ACC112 (cell line): ENCODE measurements around the gene PRDX3.

Experiments used
- H2AFZ ChIP-seq: fragments of 200-600 bp; sonication (generic); one replicate; pipeline ENCODE4 v1.6.0; 2017; ENCODE audit warnings: antibody characterized with exemption, low read length; ENCODE audit not compliant: unreplicated experiment
- H3K27ac ChIP-seq: fragments of 200-600 bp; sonication (generic); 2 replicates; pipeline ENCODE4 v1.5.1; 2014; ENCODE audit warnings: low read depth, mild to moderate bottlenecking, antibody characterized with exemption, low read length, moderate library complexity
- H3K27me3 ChIP-seq: fragments of 200-600 bp; sonication (generic); 2 replicates; pipeline ENCODE4 v1.6.1; 2014; ENCODE audit warnings: mild to moderate bottlenecking, antibody characterized with exemption, low read length, moderate library complexity, mixed read lengths; ENCODE audit not compliant: insufficient read depth
- H3K36me3 ChIP-seq: fragments of 200-600 bp; sonication (generic); 2 replicates; pipeline ENCODE4 v1.6.1; 2016; ENCODE audit warnings: mild to moderate bottlenecking, antibody characterized with exemption, low read length, moderate library complexity, mixed read lengths; ENCODE audit not compliant: insufficient read depth
- H3K4me1 ChIP-seq: fragments of 200-600 bp; sonication (generic); one replicate; pipeline ENCODE4 v1.6.1; 2016; ENCODE audit warnings: low read length, mixed read lengths; ENCODE audit not compliant: insufficient read depth, unreplicated experiment, control insufficient read depth
- H3K4me3 ChIP-seq: fragments of 200-600 bp; sonication (generic); 2 replicates; pipeline ENCODE4 v1.5.1; 2014; ENCODE audit warnings: mild to moderate bottlenecking, low read depth, low read length
- H3K79me2 ChIP-seq: fragments of 200-600 bp; sonication (generic); one replicate; pipeline ENCODE4 v1.6.0; 2016; ENCODE audit warnings: low read length; ENCODE audit not compliant: control insufficient read depth, unreplicated experiment, insufficient read depth

PRDX3 gene

GRCh38 chr10:119206603-119207365 is 28.2 kb upstream of the PRDX3 start:
- Histone ChIP-seq H3K27ac (peak overlapping the region; percentile 81), H3K79me2 (peaks cover 32% of the 10 kb centered on the region), H3K4me1 (peaks cover 37% of the 10 kb centered on the region), H2AFZ (peak overlapping the region; percentile 88), H3K27me3 (no peaks in the 10 kb centered on the region), H3K36me3 (no peaks in the 10 kb centered on the region), H3K4me3 (peak overlapping the region; percentile 95)

- H3K4me3 ChIP-seq, result peak overlapping the region; percentile 95
- H3K27ac ChIP-seq, result peak overlapping the region; percentile 81; the same call in 1 of the 2 replicates
- H3K4me1 ChIP-seq, result peaks cover 29% of the 10 kb centered on the region
- H3K36me3 ChIP-seq, result no peaks in the 10 kb centered on the region
- peak overlapping the region; percentile 88 for H2AFZ ChIP-seq
- peaks cover 25% of the 10 kb centered on the region for H3K79me2 ChIP-seq
- H3K27me3 ChIP-seq, result no peaks in the 10 kb centered on the region
Measured at GRCh38 chr10:119205894-119206602, 27.4 kb upstream of the PRDX3 start.

- Histone ChIP-seq H2AFZ (no peak overlapping the region), H3K79me2 (no peaks in the 10 kb centered on the region), H3K27ac (no peak overlapping the region), H3K36me3 (no peaks in the 10 kb centered on the region), H3K4me3 (no peak overlapping the region), H3K4me1 (peaks cover 19% of the 10 kb centered on the region), H3K27me3 (no peaks in the 10 kb centered on the region)
Measured at GRCh38 chr10:119203006-119203405, 24.4 kb upstream of the PRDX3 start.

GRCh38 chr10:119201233-119201632 is 22.6 kb upstream of the PRDX3 start:
- Histone ChIP-seq H3K79me2 (no peaks in the 10 kb centered on the region), H3K27ac (no peak overlapping the region), H3K27me3 (no peaks in the 10 kb centered on the region), H3K4me3 (no peak overlapping the region), H2AFZ (no peak overlapping the region), H3K36me3 (no peaks in the 10 kb centered on the region), H3K4me1 (peaks cover 24% of the 10 kb centered on the region)

- Histone ChIP-seq H3K27me3 (no peaks in the 10 kb centered on the region), H3K4me1 (peaks cover 20% of the 10 kb centered on the region), H2AFZ (no peak overlapping the region)
Measured at GRCh38 chr10:119199231-119199992, 20.8 kb upstream of the PRDX3 start.

GRCh38 chr10:119198438-119198837 is 19.8 kb upstream of the PRDX3 start:
- peaks cover 17% of the 10 kb centered on the region for H3K4me1 ChIP-seq
- H3K79me2 ChIP-seq, result no peaks in the 10 kb centered on the region
- H2AFZ ChIP-seq, result no peak overlapping the region
- H3K36me3 ChIP-seq, result no peaks in the 10 kb centered on the region
- no peaks in the 10 kb centered on the region for H3K27me3 ChIP-seq
- no peak overlapping the region for H3K4me3 ChIP-seq
- no peak overlapping the region for H3K27ac ChIP-seq

More at GRCh38 chr10:119199231-119199992, 20.8 kb upstream of the PRDX3 start:
- no peaks in the 10 kb centered on the region for H3K36me3 ChIP-seq
- no peak overlapping the region for H3K4me3 ChIP-seq
- H3K79me2 ChIP-seq, result no peaks in the 10 kb centered on the region
- H3K27ac ChIP-seq, result no peak overlapping the region

- no peak overlapping the region for H3K4me3 ChIP-seq
- no peak overlapping the region for H2AFZ ChIP-seq
- no peaks in the 10 kb centered on the region for H3K27me3 ChIP-seq
- no peaks in the 10 kb centered on the region for H3K36me3 ChIP-seq
- peaks cover 12% of the 10 kb centered on the region for H3K4me1 ChIP-seq
- H3K79me2 ChIP-seq, result no peaks in the 10 kb centered on the region
- no peak overlapping the region for H3K27ac ChIP-seq
Measured at GRCh38 chr10:119197921-119198320, 19.3 kb upstream of the PRDX3 start.

- no peaks in the 10 kb centered on the region for H3K27me3 ChIP-seq
- H3K36me3 ChIP-seq, result no peaks in the 10 kb centered on the region
- no peak overlapping the region for H2AFZ ChIP-seq
- no peak overlapping the region for H3K27ac ChIP-seq
- H3K4me3 ChIP-seq, result no peak overlapping the region
- H3K79me2 ChIP-seq, result no peaks in the 10 kb centered on the region
- peaks cover 18% of the 10 kb centered on the region for H3K4me1 ChIP-seq
Measured at GRCh38 chr10:119191881-119192280, 13.3 kb upstream of the PRDX3 start.

GRCh38 chr10:119190954-119191785 is 12.6 kb upstream of the PRDX3 start:
- Histone ChIP-seq H3K27ac (peak overlapping the region; percentile 47), H2AFZ (no peak overlapping the region), H3K4me3 (no peak overlapping the region), H3K36me3 (no peaks in the 10 kb centered on the region), H3K4me1 (peaks cover 18% of the 10 kb centered on the region), H3K79me2 (no peaks in the 10 kb centered on the region), H3K27me3 (no peaks in the 10 kb centered on the region)

GRCh38 chr10:119190353-119190752 is 11.7 kb upstream of the PRDX3 start:
- no peak overlapping the region for H3K4me3 ChIP-seq
- no peak overlapping the region for H2AFZ ChIP-seq
- no peaks in the 10 kb centered on the region for H3K79me2 ChIP-seq
- H3K4me1 ChIP-seq, result peaks cover 18% of the 10 kb centered on the region
- H3K27ac ChIP-seq, result peak overlapping the region; percentile 69
- no peaks in the 10 kb centered on the region for H3K36me3 ChIP-seq
- no peaks in the 10 kb centered on the region for H3K27me3 ChIP-seq
